HepG2 (cell line): ENCODE measurements around the gene ARFGEF2. TPM values are rescaled to one million over a fixed set of nuclear protein-coding genes. Genes with fewer than 3 reads are reported as not detected.

Experiments used
- ARNT2 ChIP-seq: sonication (generic); formaldehyde crosslinking; IDR thresholded peaks from 2 replicates; pipeline ENCODE4 v1.8.0; 2022; ENCODE audit warnings: mild to moderate bottlenecking, low read depth, missing genetic modification reagents, moderate library complexity
- CREM ChIP-seq, 2 experiments: sonication (generic) in 1 of 2; formaldehyde crosslinking in 1 of 2; IDR thresholded peaks; 2 replicates each; pipeline versions ENCODE4 v1.4.0 to v1.6.1; 2016 to 2020; ENCODE audit warnings: antibody characterized with exemption in 1 of 2, mild to moderate bottlenecking in 1 of 2, missing genetic modification reagents in 1 of 2
- EP300 ChIP-seq, 3 experiments: sonication (generic) in 1 of 3; formaldehyde crosslinking in 1 of 3; IDR thresholded peaks; 2 replicates each; pipeline versions ENCODE4 v1.5.1 to v1.6.1; 2011 to 2020; ENCODE audit warnings: low read depth in 2 of 3, low read length in 2 of 3, borderline replicate concordance in 1 of 3, improper control_type of control experiment in 1 of 3, mild to moderate bottlenecking in 1 of 3, missing genetic modification reagents in 1 of 3, moderate library complexity in 1 of 3
- FOXK1 ChIP-seq: sonication (generic); formaldehyde crosslinking; IDR thresholded peaks from 2 replicates; pipeline ENCODE4 v1.4.0; 2020; ENCODE audit warnings: low read depth, missing genetic modification reagents, borderline replicate concordance
- GATAD1 ChIP-seq: IDR thresholded peaks from 2 replicates; pipeline ENCODE4 v1.6.1; 2016; ENCODE audit warnings: missing genetic modification reagents, missing compliant biosample characterization
- HMGXB3 ChIP-seq: sonication (generic); formaldehyde crosslinking; IDR thresholded peaks from 2 replicates; pipeline ENCODE4 v1.4.0; 2020; ENCODE audit warnings: missing genetic modification reagents, borderline replicate concordance
- NCOR1 ChIP-seq: fragments of 200-600 bp; sonication (generic); IDR thresholded peaks from 2 replicates; pipeline ENCODE4 v1.7.0; 2017; ENCODE audit warnings: antibody characterized with exemption, low read length, borderline replicate concordance
- NFIB ChIP-seq: sonication (generic); formaldehyde crosslinking; IDR thresholded peaks from 2 replicates; pipeline ENCODE4 v1.9.0; 2021; ENCODE audit warnings: missing genetic modification reagents, mild to moderate bottlenecking, borderline replicate concordance
- RNF219 ChIP-seq: sonication (generic); formaldehyde crosslinking; IDR thresholded peaks from 2 replicates; pipeline ENCODE4 v1.5.0; 2020; ENCODE audit warnings: mild to moderate bottlenecking, missing genetic modification reagents
- SRSF1 ChIP-seq: fragments of 200-400 bp; formaldehyde crosslinking; optimal IDR thresholded peaks from 2 replicates; pipeline ENCODE3; 2017; ENCODE audit warnings: mild to moderate bottlenecking, low read depth, low read length, moderate library complexity
- TOPORS ChIP-seq: sonication (generic); formaldehyde crosslinking; IDR thresholded peaks from 2 replicates; pipeline ENCODE4 v1.8.0; 2023; ENCODE audit warnings: mild to moderate bottlenecking, missing genetic modification reagents
- ZBTB33 ChIP-seq: sonication (generic); formaldehyde crosslinking; IDR thresholded peaks from 2 replicates; pipeline ENCODE4 v1.4.0; 2020; ENCODE audit warnings: missing genetic modification reagents
- ZFX ChIP-seq: sonication (generic); formaldehyde crosslinking; IDR thresholded peaks from 2 replicates; pipeline ENCODE4 v1.4.0; 2020; ENCODE audit warnings: mild to moderate bottlenecking, low read depth, missing genetic modification reagents, moderate library complexity
- ZKSCAN1 ChIP-seq: fragments of 150-350 bp; IDR thresholded peaks from 2 replicates; pipeline ENCODE4 v1.6.1; 2014; ENCODE audit warnings: low read length
- ZNF343 ChIP-seq: sonication (generic); formaldehyde crosslinking; IDR thresholded peaks from 2 replicates; pipeline ENCODE4 v1.4.0; 2020; ENCODE audit warnings: mild to moderate bottlenecking, missing genetic modification reagents
- ZNF383 ChIP-seq: sonication (generic); formaldehyde crosslinking; IDR thresholded peaks from 2 replicates; pipeline ENCODE4 v1.4.0; 2020; ENCODE audit warnings: missing genetic modification reagents, mild to moderate bottlenecking, borderline replicate concordance
- ZNF44 ChIP-seq: sonication (generic); formaldehyde crosslinking; IDR thresholded peaks from 2 replicates; pipeline ENCODE4 v1.5.1; 2020; ENCODE audit warnings: mild to moderate bottlenecking, missing genetic modification reagents
- ZNF619 ChIP-seq: sonication (generic); formaldehyde crosslinking; IDR thresholded peaks from 2 replicates; pipeline ENCODE4 v1.4.0; 2020; ENCODE audit warnings: mild to moderate bottlenecking, missing genetic modification reagents
- ZNF782 ChIP-seq: sonication (generic); formaldehyde crosslinking; IDR thresholded peaks from 2 replicates; pipeline ENCODE4 v1.4.0; 2020; ENCODE audit warnings: missing genetic modification reagents, mild to moderate bottlenecking, borderline replicate concordance
- polyA plus RNA-seq, 8 experiments: library from polyadenylated mRNA; depleted of rRNA in 3 of 8; stranded (reverse) in 7 of 8; unstranded in 1 of 8; fragments of >200 nt; fragmentation: Illumina TruSeq in 4 of 8; extraction: Trizol in 4 of 8; gene quantifications; 2 replicates each; pipeline versions ENCODE4 v1.2.1 to v1.2.3, GENCODE V29; 2011 to 2016; ENCODE audit warnings: low read depth in 4 of 8, missing spikeins in 1 of 8, mixed read lengths in 1 of 8; ENCODE audit not compliant: insufficient read depth in 1 of 8
- total RNA-seq, 5 experiments: library from RNA; depleted of rRNA; stranded (reverse); fragments of >200 nt; fragmentation: Illumina TruSeq; extraction: Trizol; gene quantifications; 2 replicates each; pipeline ENCODE4 v1.2.3, GENCODE V29; 2016; ENCODE audit warnings: low read depth in 1 of 5

Gene ARFGEF2
- total and polyA plus RNA-seq, 2 of the 13 experiments (the other 11 are each of a cell fraction or from before 2014, with no cell fraction given): 44.0 to 60.8 TPM

GRCh38 chr20:48921883-48922820, 641 bp downstream of the ARFGEF2 start (continued):
- TF ChIP-seq ZBTB33: 0 out of 2 replicates have a peak, but pooled peaks have one; percentile 10
- TF ChIP-seq SRSF1: peak; percentile 57
- TF ChIP-seq ZFX (CRISPR knock-in tag): peak; percentile 98
- TF ChIP-seq ZNF343 (CRISPR knock-in tag): peak; percentile 68; the same call in 1 of the 2 replicates
- TF ChIP-seq ZNF383 (CRISPR knock-in tag): no peak
- no peak; a peak in 1 of 4 replicates for TF ChIP-seq EP300 (IDR thresholded peaks at IDR 0.05; ENCODE audit: low read depth in 2 of 2, low read length in 2 of 2)
- TF ChIP-seq EP300 (CRISPR knock-in tag; IDR thresholded peaks at IDR 0.05; ENCODE audit: borderline replicate concordance): no peak
- TF ChIP-seq NCOR1: no peak; the same call in 1 of the 2 replicates
- no peak for TF ChIP-seq TOPORS (CRISPR knock-in tag)
- TF ChIP-seq FOXK1 (CRISPR knock-in tag): no peak
- TF ChIP-seq CREM (IDR thresholded peaks at IDR 0.05): peak; percentile 45; the same call in 1 of the 2 replicates
- no peak for TF ChIP-seq CREM (CRISPR knock-in tag; IDR thresholded peaks at IDR 0.05)
- TF ChIP-seq GATAD1: peak; percentile 81
- TF ChIP-seq ZKSCAN1: peak; percentile 97
- 0 out of 2 replicates have a peak, but pooled peaks have one; percentile 87 for TF ChIP-seq ZNF44
- peak; percentile 97 for TF ChIP-seq ARNT2
- peak; percentile 80; the same call in 1 of the 2 replicates for TF ChIP-seq ZNF782 (CRISPR knock-in tag)
- TF ChIP-seq NFIB (CRISPR knock-in tag): no peak
- no peak for TF ChIP-seq HMGXB3
- no peak for TF ChIP-seq ZNF619 (CRISPR knock-in tag)
- no peak for TF ChIP-seq RNF219 (CRISPR knock-in tag)
